ENCODE measurements around the gene TMEM86B.
"Not testable (repeated sequence)": the region's sequence is repeated elsewhere in the genome, so short reads cannot be mapped to it uniquely, and the experiment has no call there.

TMEM86B gene

GRCh38 chr19:55241143-55241934 is 12.8 kb upstream of the TMEM86B start:
- FAIRE-seq, result no peak

GRCh38 chr19:55240713-55241020 is 12.1 kb upstream of the TMEM86B start:
- no peak for FAIRE-seq

- FAIRE-seq, result no peak
Observed at GRCh38 chr19:55239004-55239403, 10.4 kb upstream of the TMEM86B start.

- no peak for FAIRE-seq
Observed at GRCh38 chr19:55238030-55238429, 9.5 kb upstream of the TMEM86B start.

GRCh38 chr19:55232986-55233385 is 4.4 kb upstream of the TMEM86B start:
- no peak for FAIRE-seq

- FAIRE-seq, result no peak
Observed at GRCh38 chr19:55232286-55232602, 3.7 kb upstream of the TMEM86B start.

GRCh38 chr19:55231391-55232285 is 3.1 kb upstream of the TMEM86B start:
- no peak for FAIRE-seq

- no peak for FAIRE-seq
Observed at GRCh38 chr19:55230780-55231179, 2.2 kb upstream of the TMEM86B start.

- no peak for FAIRE-seq
Observed at GRCh38 chr19:55230329-55230728, 1.8 kb upstream of the TMEM86B start.

GRCh38 chr19:55229789-55230182 is 1.2 kb upstream of the TMEM86B start:
- no peak for FAIRE-seq

GRCh38 chr19:55229145-55229788 is 704 bp upstream of the TMEM86B start:
- FAIRE-seq, result no peak

- no peak for FAIRE-seq
Observed at GRCh38 chr19:55228015-55228391, 560 bp downstream of the TMEM86B start.

- no peak for FAIRE-seq
Observed at GRCh38 chr19:55227241-55228014, 1.1 kb downstream of the TMEM86B start.

GRCh38 chr19:55226788-55227187 is 1.8 kb downstream of the TMEM86B start:
- no peak for FAIRE-seq

- FAIRE-seq, result no peak
Observed at GRCh38 chr19:55226273-55226672, 2.3 kb downstream of the TMEM86B start.

GRCh38 chr19:55225415-55225958 is 3.1 kb downstream of the TMEM86B start:
- FAIRE-seq, result no peak

- not testable (repeated sequence) for FAIRE-seq
Observed at GRCh38 chr19:55224679-55225414, 3.7 kb downstream of the TMEM86B start.

GRCh38 chr19:55224038-55224665 is 4.4 kb downstream of the TMEM86B start:
- FAIRE-seq, result no peak

- FAIRE-seq, result no peak
Observed at GRCh38 chr19:55223291-55224037, 5.1 kb downstream of the TMEM86B start.

GRCh38 chr19:55220525-55220924 is 8.0 kb downstream of the TMEM86B start:
- FAIRE-seq, result no peak
